HepG2 (cell line): ENCODE measurements around the gene DENND5B. TPM values are rescaled to one million over a fixed set of nuclear protein-coding genes. Genes with fewer than 3 reads are reported as not detected.

Experiments used
- ATAC-seq: fragments of 200-7000 bp; cut with Tn5 transposase; 3 replicates; pipeline ENCODE4 v1.9.1; 2020; ENCODE audit warnings: mild to moderate bottlenecking, moderate library complexity
- BruUV-seq: library from RNA; stranded (reverse); fragments of 400-500 nt; replicated peaks from 2 replicates; lab custom pipeline; 2021; lab: Mats Ljungman, UMichigan
- CTCF ChIA-PET: fragments of 300-600 bp; formaldehyde crosslinking; extraction: SDS; loops from one replicate; lab custom pipeline; 2021; ENCODE audit warnings: low total read pairs, inconsistent platforms, low intra/inter-chr PET ratio; lab: Yijun Ruan, JAX
- POLR2A ChIA-PET: fragments of 350-600 bp; sonication (Branson Sonifier 250); formaldehyde crosslinking; loops from one replicate; lab custom pipeline; 2020; ENCODE audit warnings: antibody characterized with exemption, inconsistent platforms; lab: Yijun Ruan, JAX
- DNase-seq: peaks from one replicate; pipeline ENCODE4 v3.0.0-alpha.2; 2015; ENCODE audit warnings: low spot score
- FAIRE-seq: peaks from 3 replicates; lab custom pipeline; 2011; peaks lifted over from hg19 to GRCh38; lab: Jason Lieb, UNC
- H2AFZ ChIP-seq: one replicate; pipeline ENCODE4 v1.6.1; 2011; ENCODE audit warnings: low read length, inconsistent platforms
- H3K27ac ChIP-seq: fragments of 300-600 bp; 3 replicates; pipeline ENCODE4 v1.8.0; 2011; ENCODE audit warnings: mixed run types, mild to moderate bottlenecking, mixed read lengths, low read length, inconsistent platforms; ENCODE audit not compliant: insufficient read depth; ENCODE audit errors: extremely low read length
- H3K27me3 ChIP-seq, 2 experiments: fragments of 200-600 bp in 1 of 2; 2 replicates in 1 of 2; 3 replicates in 1 of 2; pipeline versions ENCODE4 v1.6.0 to v1.8.0; 2011; ENCODE audit warnings: low read length in 2 of 2, mild to moderate bottlenecking in 2 of 2, moderate library complexity in 2 of 2, inconsistent platforms in 1 of 2; ENCODE audit not compliant: insufficient read depth in 2 of 2, control insufficient read depth in 1 of 2
- H3K36me3 ChIP-seq, 2 experiments: fragments of 200-600 bp in 1 of 2; replicated peaks in 1 of 2; 2 replicates in 1 of 2; 3 replicates in 1 of 2; pipeline versions ENCODE4 v1.5.1 to v1.8.0; 2011; ENCODE audit warnings: low read length in 2 of 2, inconsistent platforms in 1 of 2; ENCODE audit not compliant: insufficient read depth in 2 of 2, control insufficient read depth in 1 of 2
- H3K4me1 ChIP-seq: 2 replicates; pipeline ENCODE4 v1.5.1; 2012; ENCODE audit warnings: low read length, inconsistent platforms; ENCODE audit not compliant: insufficient read depth
- H3K4me2 ChIP-seq: 2 replicates; pipeline ENCODE4 v1.6.0; 2011; ENCODE audit warnings: low read depth, low read length, inconsistent platforms
- H3K4me3 ChIP-seq, 3 experiments: fragments of 200-600 bp in 1 of 3; sonication (generic), shearing (Covaris generic) in 1 of 3; replicated peaks in 1 of 3; 2 replicates each; pipeline ENCODE4 v1.5.1; 2011 to 2016; ENCODE audit warnings: low read length in 3 of 3, inconsistent platforms in 2 of 3, low read depth in 2 of 3, mild to moderate bottlenecking in 2 of 3, control low read depth in 1 of 3, mixed read lengths in 1 of 3; ENCODE audit not compliant: insufficient read depth in 1 of 3
- H3K79me2 ChIP-seq: one replicate; pipeline ENCODE4 v1.6.1; 2011; ENCODE audit warnings: low read length, inconsistent platforms; ENCODE audit not compliant: insufficient read depth
- H3K9ac ChIP-seq: 2 replicates; pipeline ENCODE4 v1.6.0; 2011; ENCODE audit warnings: mild to moderate bottlenecking, low read depth, low read length, inconsistent platforms; ENCODE audit not compliant: insufficient read depth
- H3K9me3 ChIP-seq: 2 replicates; pipeline ENCODE4 v1.5.1; 2012; ENCODE audit warnings: mild to moderate bottlenecking, low read length
- H4K20me1 ChIP-seq: 2 replicates; pipeline ENCODE4 v1.6.0; 2011; ENCODE audit warnings: inconsistent platforms, mild to moderate bottlenecking, low read length, moderate library complexity; ENCODE audit not compliant: insufficient read depth
- CREBL2 ChIP-seq: sonication (generic); formaldehyde crosslinking; IDR thresholded peaks from 2 replicates; pipeline ENCODE4 v1.8.1; 2023; ENCODE audit warnings: missing genetic modification reagents, mild to moderate bottlenecking, borderline replicate concordance
- E2F2 ChIP-seq: sonication (generic); formaldehyde crosslinking; IDR thresholded peaks from 2 replicates; pipeline ENCODE4 v1.4.0; 2020; ENCODE audit warnings: missing genetic modification reagents, borderline replicate concordance
- MAX ChIP-seq: IDR thresholded peaks from 2 replicates; pipeline ENCODE4 v1.6.1; 2012; ENCODE audit warnings: inconsistent platforms
- MTF1 ChIP-seq: sonication (generic); formaldehyde crosslinking; IDR thresholded peaks from 2 replicates; pipeline ENCODE4 v1.5.0; 2020; ENCODE audit warnings: missing genetic modification reagents
- NFKB2 ChIP-seq: sonication (generic); formaldehyde crosslinking; IDR thresholded peaks from 2 replicates; pipeline ENCODE4 v1.4.0; 2020; ENCODE audit warnings: missing genetic modification reagents, borderline replicate concordance
- PREB ChIP-seq: sonication (generic); formaldehyde crosslinking; IDR thresholded peaks from 2 replicates; pipeline ENCODE4 v1.4.0; 2020; ENCODE audit warnings: missing genetic modification reagents
- RNF2 ChIP-seq: fragments of 450-650 bp; conservative IDR thresholded peaks from 2 replicates; pipeline ENCODE4 v1.6.1; 2016; ENCODE audit warnings: low read depth
- SALL2 ChIP-seq: sonication (generic); formaldehyde crosslinking; IDR thresholded peaks from 2 replicates; pipeline ENCODE4 v1.8.1; 2023; ENCODE audit warnings: mild to moderate bottlenecking, missing genetic modification reagents, inconsistent platforms
- SMC3 ChIP-seq: IDR thresholded peaks from 2 replicates; pipeline ENCODE4 v1.6.1; 2011; ENCODE audit warnings: low read length, improper control_type of control experiment
- ZMYM2 ChIP-seq: sonication (generic); formaldehyde crosslinking; IDR thresholded peaks from 2 replicates; pipeline ENCODE4 v1.8.0; 2022; ENCODE audit warnings: mild to moderate bottlenecking, missing genetic modification reagents
- ZNF30 ChIP-seq: sonication (generic); formaldehyde crosslinking; IDR thresholded peaks from 2 replicates; pipeline ENCODE4 v1.5.0; 2020; ENCODE audit warnings: mild to moderate bottlenecking, missing genetic modification reagents
- ZNF343 ChIP-seq: sonication (generic); formaldehyde crosslinking; IDR thresholded peaks from 2 replicates; pipeline ENCODE4 v1.4.0; 2020; ENCODE audit warnings: mild to moderate bottlenecking, missing genetic modification reagents
- WGBS: methylation state at CpG from one replicate; pipeline ENCODE4 v1.1.6; 2017; ENCODE audit warnings: low lambda C conversion rate; 5-methylcytosine and 5-hydroxymethylcytosine counted together
- in situ Hi-C: cut with HindIII; loops from 2 replicates; pipeline ENCODE4 v1.10.0; 2017; ENCODE audit warnings: low pct_unique_long_range_greater_than_20kb; ENCODE audit not compliant: extremely low pct_ligation_motif_present
- intact Hi-C: fragments of 100-400 bp; cut with micrococcal nuclease; formaldehyde crosslinking; loops from one replicate; pipeline ENCODE4 v1.10.0; 2022; ENCODE audit not compliant: unreplicated experiment
- polyA plus RNA-seq, 8 experiments: library from polyadenylated mRNA; depleted of rRNA in 3 of 8; stranded (reverse) in 7 of 8; unstranded in 1 of 8; fragments of >200 nt; fragmentation: Illumina TruSeq in 4 of 8; extraction: Trizol in 4 of 8; gene quantifications; 2 replicates each; pipeline versions ENCODE4 v1.2.1 to v1.2.3, GENCODE V29; 2011 to 2016; ENCODE audit warnings: low read depth in 4 of 8, missing spikeins in 1 of 8, mixed read lengths in 1 of 8; ENCODE audit not compliant: insufficient read depth in 1 of 8
- total RNA-seq, 5 experiments: library from RNA; depleted of rRNA; stranded (reverse); fragments of >200 nt; fragmentation: Illumina TruSeq; extraction: Trizol; gene quantifications; 2 replicates each; pipeline ENCODE4 v1.2.3, GENCODE V29; 2016; ENCODE audit warnings: low read depth in 1 of 5

The DENND5B gene
- total and polyA plus RNA-seq, 2 of the 13 experiments (the other 11 are each of a cell fraction or from before 2014, with no cell fraction given) = 14.7 to 18.7 TPM

GRCh38 chr12:31517994-31518393, 72.9 kb downstream of the DENND5B start:
- Histone ChIP-seq H3K4me1 (peaks cover 26% of the 10 kb centered on the region), H3K4me3 (no peak overlapping the region), H3K9ac (no peak overlapping the region), H3K36me3 (no peaks in the 10 kb centered on the region), H3K27ac (no peak overlapping the region), H3K27me3 (no peaks in the 10 kb centered on the region), H3K79me2 (peaks cover 49% of the 10 kb centered on the region), H2AFZ (no peak overlapping the region), H4K20me1 (peaks cover 3% of the 10 kb centered on the region; the same call in 1 of the 2 replicates), H3K4me2 (no peak overlapping the region), H3K9me3 (no peaks in the 10 kb centered on the region)
- BruUV-seq = no TSS peak
- TF ChIP-seq ZNF30 = no peak
- no peak for TF ChIP-seq ZNF343 (CRISPR knock-in tag)
- TF ChIP-seq PREB (CRISPR knock-in tag) = no peak
- no peak for TF ChIP-seq SMC3
- no peak for TF ChIP-seq NFKB2 (CRISPR knock-in tag)
- no peak for TF ChIP-seq E2F2 (CRISPR knock-in tag)
- TF ChIP-seq ZMYM2 (CRISPR knock-in tag) = no peak
- TF ChIP-seq RNF2 = no peak
- no peak for TF ChIP-seq SALL2
- no peak for TF ChIP-seq CREBL2
- TF ChIP-seq MTF1 (CRISPR knock-in tag) = no peak
- TF ChIP-seq MAX = no peak
- ATAC-seq = no peak
- FAIRE-seq = no peak
- intact Hi-C loops (loop anchor here (5.0 kb wide), 1 partner anchor 54 kb away; no protein-coding TSS in a partner anchor), in situ Hi-C loops (loop anchor here (25.0 kb wide), 1 partner anchor 106 kb away; no protein-coding TSS in a partner anchor)
- ChIA-PET CTCF (no interaction called here), POLR2A (no interaction called here)
- WGBS = 78% methylated on average over 1 of the region's 1 CpG
- DNase-seq = no peak
